AG04449 (cell line): ENCODE measurements around the gene MINDY4.

Source experiments
- CTCF ChIA-PET: fragments of 350-600 bp; formaldehyde crosslinking; extraction: SDS; loops from one replicate; lab custom pipeline; 2021; ENCODE audit warnings: antibody characterized with exemption; lab: Yijun Ruan, JAX
- POLR2A ChIA-PET: fragments of 400-600, 350-600 bp; formaldehyde crosslinking; extraction: SDS; loops from one replicate; lab custom pipeline; 2020; ENCODE audit warnings: antibody characterized with exemption, inconsistent platforms; lab: Yijun Ruan, JAX
- DNase-seq: peaks from one replicate; pipeline ENCODE4 v3.0.0-alpha.2; 2010; ENCODE audit warnings: low read depth, low spot score
- H3K4me3 ChIP-seq: 2 replicates; pipeline ENCODE4 v1.5.1; 2011; ENCODE audit warnings: low read depth, mild to moderate bottlenecking, control low read depth, low read length
- CTCF ChIP-seq: IDR thresholded peaks from one replicate; pipeline ENCODE4 v1.5.1; 2011; ENCODE audit warnings: mild to moderate bottlenecking, moderate library complexity, low read length, control low read depth, inconsistent platforms; ENCODE audit not compliant: insufficient read depth; ENCODE audit errors: missing control alignments

The MINDY4 gene

DNA sequence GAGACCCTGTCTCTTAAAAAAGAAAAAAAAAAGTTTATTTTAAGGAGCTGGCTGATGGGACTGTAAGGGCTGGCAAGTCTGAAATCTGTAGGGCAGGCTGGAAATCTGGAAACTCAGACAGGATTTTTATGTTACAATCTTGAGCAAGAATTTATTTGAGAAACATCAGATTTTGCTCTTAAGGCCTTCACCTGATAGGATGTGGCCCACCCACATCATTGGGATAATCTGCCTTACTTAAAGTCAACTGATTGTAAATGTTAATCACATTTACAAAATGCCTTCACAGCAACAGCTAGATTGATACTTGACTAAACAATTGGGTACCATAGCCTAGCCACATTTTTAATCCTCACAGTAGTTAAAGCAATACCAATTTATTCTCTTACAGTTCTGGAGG, 11.5 kb downstream of the MINDY4 start:
- ChIA-PET CTCF (no interaction called here), POLR2A (no interaction called here)
- no peak for DNase-seq
- TF ChIP-seq CTCF, result no peak
- H3K4me3 ChIP-seq, result no peak overlapping the region

DNA sequence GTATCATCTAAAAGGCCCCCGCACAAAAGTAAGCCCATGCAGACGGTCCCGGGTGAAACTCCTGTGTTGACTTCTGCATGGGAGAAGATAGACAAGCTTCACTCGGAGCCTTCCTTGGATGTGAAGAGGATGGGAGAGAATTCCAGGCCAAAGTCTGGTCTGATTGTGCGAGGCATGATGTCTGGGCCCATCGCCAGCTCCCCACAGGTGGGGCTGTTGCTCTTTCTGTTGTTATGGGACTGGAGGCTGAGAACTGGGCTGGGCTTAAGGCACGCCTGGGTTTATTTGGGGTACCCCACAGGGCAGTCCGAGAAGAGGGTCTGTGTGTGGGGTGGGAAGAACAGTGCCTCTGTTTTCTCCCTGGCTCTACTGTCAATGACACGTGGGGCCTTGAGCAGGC, 14.6 kb downstream of the MINDY4 start:
- ChIA-PET POLR2A (no interaction called here), CTCF (no interaction called here)
- no peak overlapping the region for H3K4me3 ChIP-seq
- TF ChIP-seq CTCF, result no peak
- no peak for DNase-seq

DNA sequence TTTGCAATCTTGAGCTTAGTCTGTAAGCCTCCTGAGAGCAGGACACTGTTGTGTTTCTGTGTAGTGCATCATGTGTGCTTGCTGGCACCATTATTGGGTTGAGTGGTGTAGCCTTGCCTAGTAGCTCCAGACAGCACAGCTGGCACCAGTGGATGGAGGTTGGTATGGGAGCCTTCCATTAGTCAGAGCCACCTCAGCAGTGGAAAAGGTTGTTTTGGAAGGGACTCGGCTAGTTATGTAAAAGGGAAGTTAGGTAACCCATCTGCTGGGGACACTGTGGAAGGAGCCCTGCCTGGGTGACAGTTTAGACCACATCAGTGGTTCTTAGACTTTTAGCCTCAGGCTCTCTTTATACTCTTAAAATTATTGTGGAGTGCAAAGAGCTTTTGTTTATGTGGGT, 16.3 kb downstream of the MINDY4 start:
- no peak overlapping the region for H3K4me3 ChIP-seq
- DNase-seq, result no peak
- ChIA-PET CTCF (interaction anchor here (1.0 to 2.0 kb wide), 3 partner anchors 12 to 347 kb away, joined by 4 to 5 read pairs (median 4); no protein-coding TSS in a partner anchor), POLR2A (no interaction called here)
- no peak for TF ChIP-seq CTCF

DNA sequence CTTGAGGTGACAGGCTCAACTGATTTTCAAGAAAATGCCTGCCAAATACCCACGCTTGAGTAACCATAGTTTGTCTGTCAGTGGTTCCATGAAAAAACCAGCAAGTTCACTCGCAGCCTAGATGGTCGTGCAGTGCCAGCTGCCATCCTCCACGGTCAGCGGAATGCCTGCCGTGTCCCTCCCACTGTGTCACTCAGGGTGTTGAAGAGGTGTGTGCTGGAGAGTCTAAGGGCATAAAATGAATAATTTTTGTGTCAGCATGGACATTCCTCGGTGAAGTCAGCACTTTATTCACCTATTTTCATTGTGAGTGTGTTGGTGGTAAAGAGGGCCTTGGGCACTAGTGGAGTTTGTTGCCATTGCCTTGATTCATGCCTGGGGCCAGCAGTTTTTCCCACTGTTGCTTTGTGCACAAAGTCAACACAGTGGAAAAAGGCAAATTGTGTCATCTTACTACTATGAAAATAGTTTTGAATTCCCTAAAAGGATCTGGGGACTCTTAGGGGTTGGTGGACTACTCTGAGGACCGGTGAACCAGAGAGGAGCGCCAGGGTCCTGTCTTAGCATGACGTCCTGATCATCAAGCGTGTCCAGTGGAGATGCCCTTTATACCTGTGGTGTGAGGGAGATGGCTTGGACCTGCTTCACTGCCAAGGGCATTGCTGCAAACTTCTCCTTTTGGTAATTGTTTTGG, 17.6 kb downstream of the MINDY4 start:
- ChIA-PET POLR2A (interaction anchor here (0.6 kb wide), 1 partner anchor 17 kb away, joined by 3 read pairs; the partner anchor contains the start of gene MINDY4), CTCF (interaction anchor here (1.0 to 2.0 kb wide), 3 partner anchors 11 to 345 kb away, joined by 4 to 5 read pairs (median 4); no protein-coding TSS in a partner anchor)
- no peak overlapping the region for H3K4me3 ChIP-seq
- DNase-seq, result no peak
- TF ChIP-seq CTCF, result no peak

- ChIA-PET POLR2A (interaction anchor here (0.6 kb wide), 1 partner anchor 18 kb away, joined by 3 read pairs; the partner anchor contains the start of gene MINDY4), CTCF (interaction anchor here (2.0 kb wide), 1 partner anchor 10 kb away, joined by 4 read pairs; no protein-coding TSS in a partner anchor)
- DNase-seq, result peak; percentile 70
- no peak overlapping the region for H3K4me3 ChIP-seq
- TF ChIP-seq CTCF, result no peak
Observed at GRCh38 chr7:30789334-30789711, 18.1 kb downstream of the MINDY4 start.

- DNase-seq, result no peak
- H3K4me3 ChIP-seq, result no peak overlapping the region
- TF ChIP-seq CTCF, result no peak
- CTCF ChIA-PET, result interaction anchor here (1.2 to 3.8 kb wide), 5 partner anchors 9 to 332 kb away, joined by 4 to 16 read pairs (median 7); no protein-coding TSS in a partner anchor
- POLR2A ChIA-PET, result no interaction called here
Observed at GRCh38 chr7:30790356-30790755, 19.1 kb downstream of the MINDY4 start.
